ENCODE measurements around the gene EIF2B4. TPM values are rescaled to one million over a fixed set of nuclear protein-coding genes. Genes with fewer than 3 reads are reported as not detected.

Gene EIF2B4
- total and polyA plus RNA-seq, 2 of the 13 experiments (the other 11 are each of a cell fraction or from before 2014, with no cell fraction given) = 91.5 to 96.4 TPM

GRCh38 chr2:27353762-27354596 is 16.2 kb downstream of the EIF2B4 start (continued):
- peak; percentile 82 for TF ChIP-seq AFF4 (CRISPR knock-in tag; IDR thresholded peaks at IDR 0.05)
- no peak for TF ChIP-seq SRSF1 (optimal IDR thresholded peaks at IDR 0.05; ENCODE audit: low read depth, low read length)
- TF ChIP-seq ARNTL (CRISPR knock-in tag; IDR thresholded peaks at IDR 0.05) = no peak
- TF ChIP-seq ZNF333 (CRISPR knock-in tag; IDR thresholded peaks at IDR 0.05; ENCODE audit: borderline replicate concordance) = no peak
- no peak for TF ChIP-seq NR1H2 (CRISPR knock-in tag; IDR thresholded peaks at IDR 0.05; ENCODE audit: borderline replicate concordance, low read depth)
- TF ChIP-seq MIXL1 (CRISPR knock-in tag; IDR thresholded peaks at IDR 0.05) = peak; percentile 10; the same call in 1 of the 2 replicates
- TF ChIP-seq ARID4A (CRISPR knock-in tag; IDR thresholded peaks at IDR 0.05; ENCODE audit: borderline replicate concordance) = peak; percentile 54; the same call in 1 of the 2 replicates
- TF ChIP-seq YEATS4 (CRISPR knock-in tag; IDR thresholded peaks at IDR 0.05; ENCODE audit: borderline replicate concordance) = peak; percentile 71
- no peak for TF ChIP-seq ZNF546 (CRISPR knock-in tag; conservative IDR thresholded peaks at IDR 0.05)
- TF ChIP-seq MEF2D (CRISPR knock-in tag; IDR thresholded peaks at IDR 0.05) = no peak
- no peak for TF ChIP-seq ZNF33B (CRISPR knock-in tag; IDR thresholded peaks at IDR 0.05)
- no peak for TF ChIP-seq ZNF276 (CRISPR knock-in tag; IDR thresholded peaks at IDR 0.05; ENCODE audit: low read depth)
- no peak for TF ChIP-seq ZNF234 (CRISPR knock-in tag; conservative IDR thresholded peaks at IDR 0.05)
- TF ChIP-seq CENPT (CRISPR knock-in tag; IDR thresholded peaks at IDR 0.05; ENCODE audit: low read depth) = no peak
- TF ChIP-seq KDM5B (CRISPR knock-in tag; IDR thresholded peaks at IDR 0.05; ENCODE audit: borderline replicate concordance) = peak; percentile 39; the same call in 1 of the 2 replicates
- TF ChIP-seq RNF2 (conservative IDR thresholded peaks at IDR 0.05; ENCODE audit: low read depth) = no peak
- TF ChIP-seq TEAD3 (CRISPR knock-in tag; optimal IDR thresholded peaks at IDR 0.05; ENCODE audit: borderline replicate concordance) = peak; percentile 92
- no peak for TF ChIP-seq ESRRA (CRISPR knock-in tag; IDR thresholded peaks at IDR 0.05; ENCODE audit: low read depth)
- TF ChIP-seq ZBTB3 (CRISPR knock-in tag; IDR thresholded peaks at IDR 0.05; ENCODE audit: borderline replicate concordance, low read depth) = 0 out of 2 replicates have a peak, but pooled peaks have one; percentile 69
- TF ChIP-seq ZNF724P (CRISPR knock-in tag; IDR thresholded peaks at IDR 0.05; ENCODE audit: borderline replicate concordance) = peak; percentile 67; the same call in 1 of the 2 replicates
